Epithelial cell of proximal tubule (primary cell): ENCODE results near the gene TTC27. TPM values are rescaled to one million over a fixed set of nuclear protein-coding genes. Genes with fewer than 3 reads are reported as not detected.
"Not testable (repeated sequence)": the region's sequence is repeated elsewhere in the genome, so short reads cannot be mapped to it uniquely, and the experiment has no call there.

Experiments
- DNase-seq: peaks from one replicate; pipeline ENCODE4 v3.0.0-alpha.2; 2011; ENCODE audit warnings: low read depth
- H3K4me3 ChIP-seq: 2 replicates; pipeline ENCODE4 v1.5.1; 2011; ENCODE audit warnings: low read depth, mild to moderate bottlenecking, low read length
- total RNA-seq: library from RNA; depleted of rRNA; stranded (reverse); fragments of >200 nt; gene quantifications from 2 replicates; pipeline ENCODE4 v1.2.3, GENCODE V29; 2015
- TF ChIP-seq, protein P1 (sequence below): conservative IDR thresholded peaks from 2 replicates; pipeline ENCODE4 v1.5.1; 2012; ENCODE audit warnings: low read depth, mild to moderate bottlenecking, low read length

Gene TTC27
- total RNA-seq, 1 donor from 2014 or later: 17.9 TPM

DNA sequence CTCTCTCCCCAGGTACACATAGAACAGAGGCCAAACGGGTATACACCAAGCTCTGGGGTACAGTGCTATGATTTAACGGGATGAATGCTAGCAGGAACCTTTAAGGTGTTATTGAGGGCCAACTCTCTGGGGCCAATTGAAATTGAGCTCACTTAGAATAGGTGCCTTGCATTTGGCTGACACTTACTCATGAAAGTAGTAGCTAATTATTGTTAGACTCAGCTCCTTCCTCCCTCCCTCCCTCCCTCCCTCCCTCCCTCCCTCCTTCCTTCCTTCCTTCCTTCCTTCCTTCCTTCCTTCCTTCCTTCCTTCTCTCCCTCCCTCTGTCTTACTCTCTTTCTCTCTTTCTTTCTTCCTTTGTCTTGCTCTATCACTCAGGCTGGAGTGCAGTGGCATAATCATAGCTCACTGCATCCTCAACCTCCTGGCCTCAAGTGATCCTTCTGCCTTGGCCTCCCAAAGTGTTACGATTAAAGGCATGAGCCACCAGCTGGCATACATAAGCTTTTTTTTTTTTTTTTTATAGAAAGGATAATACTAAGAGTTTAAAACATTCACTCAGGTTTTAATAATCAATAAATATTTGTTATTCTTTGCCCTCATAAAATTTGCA, 95.7 kb downstream of the TTC27 start:
- no peak for DNase-seq
- TF ChIP-seq, protein P1, sequence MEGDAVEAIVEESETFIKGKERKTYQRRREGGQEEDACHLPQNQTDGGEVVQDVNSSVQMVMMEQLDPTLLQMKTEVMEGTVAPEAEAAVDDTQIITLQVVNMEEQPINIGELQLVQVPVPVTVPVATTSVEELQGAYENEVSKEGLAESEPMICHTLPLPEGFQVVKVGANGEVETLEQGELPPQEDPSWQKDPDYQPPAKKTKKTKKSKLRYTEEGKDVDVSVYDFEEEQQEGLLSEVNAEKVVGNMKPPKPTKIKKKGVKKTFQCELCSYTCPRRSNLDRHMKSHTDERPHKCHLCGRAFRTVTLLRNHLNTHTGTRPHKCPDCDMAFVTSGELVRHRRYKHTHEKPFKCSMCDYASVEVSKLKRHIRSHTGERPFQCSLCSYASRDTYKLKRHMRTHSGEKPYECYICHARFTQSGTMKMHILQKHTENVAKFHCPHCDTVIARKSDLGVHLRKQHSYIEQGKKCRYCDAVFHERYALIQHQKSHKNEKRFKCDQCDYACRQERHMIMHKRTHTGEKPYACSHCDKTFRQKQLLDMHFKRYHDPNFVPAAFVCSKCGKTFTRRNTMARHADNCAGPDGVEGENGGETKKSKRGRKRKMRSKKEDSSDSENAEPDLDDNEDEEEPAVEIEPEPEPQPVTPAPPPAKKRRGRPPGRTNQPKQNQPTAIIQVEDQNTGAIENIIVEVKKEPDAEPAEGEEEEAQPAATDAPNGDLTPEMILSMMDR: no peak
- no peak overlapping the region for H3K4me3 ChIP-seq

GRCh38 chr2:32726678-32727077, 98.8 kb downstream of the TTC27 start:
- H3K4me3 ChIP-seq, DNase-seq: not testable (repeated sequence)

DNA sequence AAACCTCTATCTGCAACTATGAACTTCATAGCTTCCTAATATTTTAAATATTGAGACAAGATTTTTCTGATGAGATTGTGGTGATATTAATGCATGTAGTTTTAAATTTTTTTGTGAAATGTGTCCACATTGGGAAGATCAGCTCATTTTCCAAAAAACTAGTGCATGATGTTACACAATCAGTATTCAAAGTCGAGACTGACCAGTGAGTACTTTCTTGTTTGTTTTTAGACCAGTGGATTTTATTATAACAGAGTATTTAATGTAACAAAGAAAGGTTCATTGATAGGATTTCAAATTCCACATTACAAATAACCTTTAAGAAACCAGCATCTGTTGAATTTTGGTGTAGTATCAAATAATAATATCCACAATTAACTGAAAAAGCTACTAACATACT, 99.3 kb downstream of the TTC27 start:
- TF ChIP-seq, protein P1: no peak
- H3K4me3 ChIP-seq: no peak overlapping the region
- DNase-seq: no peak

- not testable (repeated sequence) for H3K4me3 ChIP-seq, DNase-seq
Measured at GRCh38 chr2:32730958-32731357, 103.1 kb downstream of the TTC27 start.

- no peak for DNase-seq
- TF ChIP-seq, protein P1: no peak
- no peak overlapping the region for H3K4me3 ChIP-seq
Measured at GRCh38 chr2:32732120-32732519, 104.3 kb downstream of the TTC27 start.

DNA sequence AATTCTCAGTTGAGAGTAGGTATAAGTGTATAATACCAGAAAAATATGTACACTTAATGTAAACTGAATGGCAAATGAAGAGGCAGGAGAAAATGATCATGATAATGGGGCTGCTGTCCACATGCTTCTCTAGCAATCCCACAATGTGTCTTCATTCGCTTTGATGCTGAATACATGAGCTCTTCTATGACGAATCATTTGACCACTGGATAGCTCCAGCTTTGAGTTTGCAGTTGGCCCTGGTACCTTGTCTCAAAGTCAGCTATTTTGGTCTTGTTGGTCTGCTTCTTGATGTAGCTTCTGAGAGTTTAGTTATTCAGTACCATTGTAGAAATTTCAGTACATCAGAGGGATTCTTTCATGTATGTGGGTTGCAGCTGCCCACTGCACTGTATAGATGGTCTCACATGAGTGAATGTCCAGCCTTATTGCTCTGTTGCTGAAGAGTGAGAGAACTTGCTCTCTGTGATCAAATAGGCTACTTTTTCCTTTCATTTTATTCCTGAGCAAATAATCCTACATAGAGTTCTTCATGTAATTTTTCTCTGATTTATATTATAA, 105.1 kb downstream of the TTC27 start:
- TF ChIP-seq, protein P1: no peak

DNA sequence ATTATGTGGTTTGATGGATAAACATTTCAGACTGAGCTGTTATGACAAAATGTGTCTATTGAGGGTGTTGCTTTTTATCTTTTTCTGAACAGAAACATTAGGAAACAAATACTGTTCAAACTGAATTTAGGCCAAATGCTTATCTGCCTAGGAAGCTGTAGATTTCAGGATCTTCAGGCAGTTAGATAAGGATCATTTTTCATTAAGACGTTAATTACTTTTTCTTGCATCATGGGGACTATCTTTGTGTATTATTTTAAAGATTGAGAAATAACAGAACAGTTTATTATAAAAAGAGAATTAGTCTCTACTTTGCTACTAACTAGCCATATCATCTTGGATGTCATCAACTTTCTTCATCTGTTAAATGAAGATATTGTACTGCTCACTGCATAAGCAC, 107.5 kb downstream of the TTC27 start:
- TF ChIP-seq, protein P1: no peak
- H3K4me3 ChIP-seq: no peak overlapping the region
- no peak for DNase-seq

More for the DNA sequence above, 105.1 kb downstream of the TTC27 start:
- no peak overlapping the region for H3K4me3 ChIP-seq
- DNase-seq: no peak

GRCh38 chr2:32738939-32739338, 111.1 kb downstream of the TTC27 start:
- no peak for DNase-seq
- H3K4me3 ChIP-seq: no peak overlapping the region
- TF ChIP-seq, protein P1: no peak
